ENCODE results near the gene BAIAP2. TPM values are rescaled to one million over a fixed set of nuclear protein-coding genes. Genes with fewer than 3 reads are reported as not detected.
A peak's percentile ranks its signal among the peaks of the same experiment; 100 is the strongest.
"Not testable (repeated sequence)": the region's sequence is repeated elsewhere in the genome, so short reads cannot be mapped to it uniquely, and the experiment has no call there.

BAIAP2 gene
- total RNA-seq, 1 donor from 2014 or later: 111 TPM

DNA sequence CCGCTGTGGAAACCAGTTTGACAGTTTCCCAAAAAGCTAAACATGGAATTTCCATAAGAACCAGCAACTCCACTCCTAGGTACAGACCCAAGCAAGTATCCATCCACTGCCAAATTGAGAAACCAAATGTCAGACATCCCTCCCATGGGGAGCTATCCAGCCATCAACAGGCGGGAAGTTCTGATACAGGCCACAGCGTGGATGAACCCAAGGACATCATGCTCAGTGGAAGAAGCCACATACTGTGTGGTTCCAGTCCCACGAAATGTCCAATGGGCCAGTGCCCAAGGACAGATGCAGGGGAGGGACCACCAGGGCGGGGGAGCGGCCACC is 12.6 kb upstream of the BAIAP2 start:
- no peak for ATAC-seq

DNA sequence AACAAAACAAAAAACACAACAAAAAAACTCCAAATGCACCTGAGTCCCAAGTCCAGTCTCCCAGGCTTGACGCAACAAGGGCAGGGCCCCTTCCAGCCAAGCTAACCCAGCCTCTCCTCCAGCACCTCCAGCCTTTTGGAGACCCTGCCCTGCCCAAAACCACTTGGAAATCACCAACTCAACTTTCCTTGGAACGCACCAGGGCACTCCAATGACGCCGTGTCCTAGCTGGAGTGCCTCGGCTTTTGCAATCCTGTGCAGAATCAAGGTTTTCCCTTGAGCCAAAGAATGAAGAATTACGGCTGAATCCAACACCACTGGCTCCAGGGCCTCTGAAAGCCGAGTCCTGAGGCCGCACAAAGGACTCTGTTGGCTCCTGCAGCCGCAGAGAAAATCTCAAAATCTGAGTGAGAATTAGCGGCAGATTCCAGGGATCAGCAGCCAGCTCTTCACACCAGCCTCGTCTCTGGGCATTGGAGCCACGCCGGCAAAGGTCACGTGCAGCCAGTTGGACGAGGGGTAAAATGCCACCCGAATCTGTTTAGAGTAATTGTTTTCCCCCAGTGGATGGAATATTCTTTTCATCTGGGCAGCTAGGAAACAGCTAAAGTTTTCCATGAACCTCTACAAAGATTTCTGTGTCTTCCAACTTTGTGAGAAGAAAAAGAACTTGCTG is 9.7 kb upstream of the BAIAP2 start:
- no peak for ATAC-seq

DNA sequence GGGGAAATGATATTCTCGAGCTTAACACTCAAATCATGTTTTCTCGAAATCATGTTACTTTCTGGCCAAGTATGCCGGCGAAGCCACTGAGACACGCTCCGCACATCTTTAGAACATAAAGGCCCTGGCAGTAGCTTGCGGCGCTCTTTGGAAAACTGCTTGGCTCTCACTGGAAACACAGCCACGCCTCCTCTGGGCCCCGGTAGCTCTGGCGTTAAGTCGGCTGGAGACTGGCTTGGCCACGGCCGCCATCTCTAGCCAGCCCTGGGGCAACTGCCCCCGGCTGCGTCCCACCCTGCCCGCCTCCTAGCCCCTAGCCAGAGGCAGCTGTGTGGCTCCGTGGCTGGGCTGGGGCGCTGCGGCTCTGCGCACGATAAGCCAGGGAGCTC is 9.2 kb upstream of the BAIAP2 start:
- ATAC-seq: no peak

DNA sequence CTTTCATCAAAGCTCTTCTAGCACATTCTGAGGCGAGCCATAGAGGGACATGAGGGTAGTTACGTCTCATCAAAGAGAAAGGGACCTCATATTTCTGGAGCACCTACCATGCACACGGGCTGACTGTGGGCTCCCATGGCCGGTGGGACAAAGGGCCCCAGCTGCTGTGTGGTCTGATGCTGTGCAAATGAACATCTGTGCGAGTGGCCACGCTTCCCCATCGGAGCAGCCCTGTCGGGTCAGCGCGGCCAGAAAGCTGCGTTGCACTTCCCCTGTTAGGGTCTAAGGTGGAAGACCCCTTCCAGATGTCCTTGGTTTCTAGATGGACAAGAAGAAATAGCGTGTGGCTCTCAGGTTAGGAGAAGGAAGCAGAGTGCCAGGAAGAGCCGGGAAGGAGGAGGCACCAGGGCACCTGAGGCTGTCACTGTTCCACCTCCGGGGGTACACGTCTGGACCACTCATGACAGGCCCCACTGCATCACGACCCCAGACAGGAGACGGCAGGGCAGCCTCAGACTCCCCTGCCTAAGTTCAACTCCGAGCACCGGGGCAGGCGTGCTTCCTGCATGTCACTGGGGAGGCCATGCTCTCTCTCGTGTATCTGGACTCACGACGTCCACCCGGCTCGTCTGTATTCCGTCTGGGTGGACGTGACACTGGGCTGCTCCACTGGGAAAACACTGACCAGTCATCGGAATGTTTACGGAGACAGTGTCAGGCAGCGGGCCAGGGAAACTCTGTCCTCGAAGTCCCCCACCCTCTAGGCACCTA is 8.5 kb upstream of the BAIAP2 start:
- no peak for ATAC-seq

DNA sequence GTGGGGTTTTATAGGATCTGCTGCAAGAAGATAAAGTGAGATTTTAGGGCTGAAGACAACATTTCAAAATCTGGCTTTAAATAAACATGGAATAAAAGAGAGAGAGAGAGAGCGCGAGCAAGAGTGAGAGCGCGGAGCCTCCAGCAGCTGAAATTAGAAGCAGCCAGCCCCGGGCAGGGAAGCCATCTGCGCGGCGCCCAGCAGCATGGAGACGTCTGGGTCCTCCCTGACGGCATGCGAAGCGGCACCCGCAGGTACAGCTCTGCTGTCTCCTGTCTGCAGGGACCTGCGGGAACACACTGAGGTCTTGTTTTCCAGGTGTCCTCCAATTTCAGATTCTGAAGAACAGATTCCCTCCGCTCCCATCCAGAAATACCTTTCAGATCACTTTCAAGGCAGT is 7.9 kb upstream of the BAIAP2 start:
- no peak for ATAC-seq

DNA sequence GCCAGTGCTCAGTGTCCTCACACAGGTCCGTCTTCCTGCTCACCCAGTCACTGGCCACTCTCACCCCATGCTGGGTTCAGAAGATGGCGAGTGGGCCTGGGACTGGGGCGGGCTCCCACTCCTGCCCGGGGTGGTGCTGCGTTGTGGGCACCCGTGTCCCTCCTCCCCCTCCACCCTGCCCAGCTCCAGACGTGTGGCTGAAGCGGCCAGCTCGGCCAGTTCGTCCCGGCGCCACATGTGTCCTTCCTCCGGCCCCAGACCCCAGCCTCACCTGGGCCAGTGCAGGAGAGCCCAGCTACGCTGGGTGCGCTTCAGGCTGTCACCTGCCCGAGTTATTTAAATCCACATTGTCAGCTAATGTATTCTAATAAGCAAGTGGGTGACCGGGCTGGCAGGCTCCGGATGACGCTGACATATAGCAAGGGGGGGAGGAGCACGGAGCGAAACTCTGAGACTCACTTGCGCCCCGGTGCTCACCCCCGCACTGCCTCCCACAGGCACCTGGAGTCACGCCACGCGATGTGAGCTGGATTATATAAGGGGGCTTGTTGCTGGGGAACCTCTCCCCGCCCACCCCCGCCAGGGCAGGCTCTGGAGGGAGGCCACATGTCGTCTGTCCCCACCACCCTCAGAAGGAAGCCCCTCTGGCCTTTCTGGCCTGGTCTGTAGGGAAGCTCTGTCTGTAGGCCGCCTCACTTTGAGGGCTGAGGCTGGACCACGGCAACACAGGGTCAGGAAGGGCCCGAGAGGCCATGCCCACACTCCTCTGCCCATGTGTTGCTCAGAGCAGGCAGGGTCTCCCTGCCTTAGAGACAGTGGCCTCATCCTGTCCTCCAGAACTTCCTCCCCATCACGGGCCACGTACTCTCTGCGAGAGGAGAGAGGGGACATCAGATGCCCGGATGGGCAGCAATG is 7.1 kb upstream of the BAIAP2 start:
- peak; percentile 50 for ATAC-seq

DNA sequence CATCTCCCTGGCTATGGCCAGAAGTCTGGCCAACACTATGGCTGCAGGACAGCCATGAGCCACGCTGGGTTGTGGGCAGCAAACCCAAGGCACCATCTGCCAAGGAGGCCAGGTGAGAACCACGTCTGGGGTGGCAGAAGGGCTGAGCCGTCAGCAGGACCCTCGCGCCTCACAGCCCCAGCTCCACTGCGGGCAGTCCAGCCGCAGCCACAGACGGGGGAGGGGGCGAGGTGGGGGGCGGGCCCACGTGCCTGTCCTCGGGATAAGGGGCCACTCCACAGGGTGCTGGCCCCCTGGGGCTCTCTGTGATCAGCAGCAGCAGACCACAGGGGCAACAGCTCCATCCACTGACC is 6.5 kb upstream of the BAIAP2 start:
- no peak for ATAC-seq

DNA sequence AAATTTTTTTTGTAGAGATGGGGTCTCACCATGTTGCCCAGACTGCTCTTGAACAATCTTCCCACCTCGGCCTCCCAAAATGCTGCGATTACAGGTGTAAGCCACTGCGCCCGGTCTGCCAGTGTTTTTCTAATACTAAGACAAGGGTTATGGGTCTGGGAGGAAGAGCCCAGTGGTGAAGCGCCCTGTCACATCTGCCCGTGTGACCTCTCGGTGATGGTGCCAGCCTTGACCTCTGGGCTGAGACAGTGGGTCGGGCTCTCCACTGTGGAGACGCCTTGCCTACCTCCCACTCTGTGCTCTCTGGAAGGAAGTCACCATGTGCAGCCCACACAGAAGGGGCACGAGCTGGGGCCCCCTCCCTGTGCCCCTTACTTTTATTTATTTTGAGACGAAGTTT is 5.1 kb upstream of the BAIAP2 start:
- no peak for ATAC-seq

DNA sequence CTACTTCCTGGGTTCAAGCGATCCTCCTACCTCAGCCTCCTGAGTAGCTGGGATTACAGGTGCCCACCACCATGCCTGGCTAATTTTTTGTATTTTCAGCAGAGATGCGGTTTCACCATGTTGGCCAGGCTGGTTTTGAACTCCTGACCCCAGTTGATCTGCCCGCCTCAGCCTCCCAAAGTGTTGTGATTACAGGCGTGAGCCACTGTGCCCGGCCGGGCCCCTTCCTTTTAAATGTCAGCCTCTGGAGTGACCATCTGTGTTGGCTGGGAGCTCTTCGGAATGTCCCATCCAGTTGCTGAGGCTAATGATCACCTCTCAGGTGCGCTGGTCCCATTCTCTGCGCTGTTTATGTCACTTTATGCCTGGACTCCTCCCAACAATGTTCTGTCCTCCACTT is 4.6 kb upstream of the BAIAP2 start:
- ATAC-seq: not testable (repeated sequence)

DNA sequence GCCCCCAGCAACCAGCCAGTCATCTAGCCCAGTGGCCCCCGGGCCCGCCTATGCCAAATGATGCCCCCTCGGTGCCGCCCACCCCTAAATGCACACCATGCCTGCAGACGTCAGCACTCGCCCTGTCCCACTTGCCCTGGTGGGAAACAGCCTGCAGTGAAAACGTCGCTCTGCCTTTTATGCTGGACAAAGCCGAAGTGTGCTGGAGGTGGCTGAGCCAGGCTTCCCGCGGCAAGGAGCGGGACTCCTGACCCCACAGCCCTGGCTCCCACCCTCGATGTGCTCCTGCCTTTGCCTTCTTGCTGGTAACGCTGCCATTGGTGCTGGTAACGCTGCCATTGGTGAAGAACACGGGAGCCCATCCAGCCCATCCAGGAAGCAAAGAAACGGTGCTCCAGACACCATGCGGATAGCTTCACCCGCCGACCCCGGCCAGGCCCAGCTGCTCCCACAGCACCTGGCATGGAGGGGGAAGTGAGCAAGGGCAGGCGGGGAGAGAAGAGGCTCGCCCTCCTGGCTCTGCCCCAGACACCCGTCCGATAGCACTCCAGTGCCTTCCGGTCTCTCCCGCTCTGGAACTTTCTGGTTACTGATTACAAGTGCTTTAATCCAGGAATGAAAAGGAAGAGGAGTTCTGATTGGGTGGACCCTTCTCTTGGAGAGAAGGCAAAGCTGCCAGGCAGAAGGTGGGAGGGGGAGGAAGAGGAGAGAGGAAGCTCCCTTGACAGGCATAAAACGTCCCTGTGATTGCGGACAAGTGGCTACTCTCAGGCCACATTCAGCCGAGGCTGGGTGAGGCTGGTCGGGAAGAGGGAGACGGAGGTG is 4.0 kb upstream of the BAIAP2 start:
- no peak for ATAC-seq

DNA sequence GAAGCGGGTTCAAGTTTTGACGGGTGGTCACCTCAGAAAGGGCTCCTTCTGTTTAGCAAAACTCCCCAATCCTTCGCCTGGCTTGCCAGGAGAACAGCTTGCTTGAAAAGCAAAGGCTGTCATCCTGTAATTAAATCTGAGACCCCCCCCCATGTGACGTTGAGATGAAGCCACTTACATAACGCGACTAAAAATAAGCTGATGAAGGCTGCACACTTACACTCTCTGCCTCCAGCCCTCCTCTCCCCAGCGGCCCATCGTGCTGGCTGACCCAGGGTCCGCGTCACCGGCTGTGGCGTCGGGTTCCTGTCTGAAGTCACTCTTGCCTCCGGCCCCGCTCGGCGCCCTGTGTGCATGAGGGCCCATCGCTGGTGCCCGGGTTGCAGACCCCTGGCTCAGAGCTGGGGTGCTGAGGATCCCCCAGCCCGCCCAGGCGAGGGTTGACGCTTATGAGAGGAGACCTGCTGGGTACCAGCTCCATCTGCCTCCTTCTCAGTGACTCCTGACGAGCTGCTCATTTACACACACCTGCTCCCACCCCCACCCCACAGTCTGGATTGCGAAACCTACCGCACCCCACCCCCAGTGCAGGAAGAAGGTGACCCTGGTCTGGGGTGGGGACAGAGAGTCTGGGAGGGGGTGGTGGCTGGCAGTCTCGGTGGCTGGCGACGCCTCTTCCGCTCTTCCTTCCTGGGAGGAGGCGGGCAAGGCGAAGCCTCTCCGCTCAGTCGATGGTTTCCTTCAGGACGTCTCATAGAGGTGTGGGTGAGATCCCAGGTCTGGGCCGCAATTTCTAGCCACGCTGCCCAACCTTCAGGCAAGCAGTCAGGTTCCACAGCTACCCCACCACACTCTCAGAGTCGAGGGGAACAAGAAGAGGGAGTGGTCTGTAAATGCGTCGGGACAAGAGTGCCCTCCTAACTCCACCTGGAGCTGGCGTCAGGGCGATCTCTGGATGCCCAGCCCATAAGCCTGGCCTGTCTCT is 3.1 kb upstream of the BAIAP2 start:
- ATAC-seq: no peak

DNA sequence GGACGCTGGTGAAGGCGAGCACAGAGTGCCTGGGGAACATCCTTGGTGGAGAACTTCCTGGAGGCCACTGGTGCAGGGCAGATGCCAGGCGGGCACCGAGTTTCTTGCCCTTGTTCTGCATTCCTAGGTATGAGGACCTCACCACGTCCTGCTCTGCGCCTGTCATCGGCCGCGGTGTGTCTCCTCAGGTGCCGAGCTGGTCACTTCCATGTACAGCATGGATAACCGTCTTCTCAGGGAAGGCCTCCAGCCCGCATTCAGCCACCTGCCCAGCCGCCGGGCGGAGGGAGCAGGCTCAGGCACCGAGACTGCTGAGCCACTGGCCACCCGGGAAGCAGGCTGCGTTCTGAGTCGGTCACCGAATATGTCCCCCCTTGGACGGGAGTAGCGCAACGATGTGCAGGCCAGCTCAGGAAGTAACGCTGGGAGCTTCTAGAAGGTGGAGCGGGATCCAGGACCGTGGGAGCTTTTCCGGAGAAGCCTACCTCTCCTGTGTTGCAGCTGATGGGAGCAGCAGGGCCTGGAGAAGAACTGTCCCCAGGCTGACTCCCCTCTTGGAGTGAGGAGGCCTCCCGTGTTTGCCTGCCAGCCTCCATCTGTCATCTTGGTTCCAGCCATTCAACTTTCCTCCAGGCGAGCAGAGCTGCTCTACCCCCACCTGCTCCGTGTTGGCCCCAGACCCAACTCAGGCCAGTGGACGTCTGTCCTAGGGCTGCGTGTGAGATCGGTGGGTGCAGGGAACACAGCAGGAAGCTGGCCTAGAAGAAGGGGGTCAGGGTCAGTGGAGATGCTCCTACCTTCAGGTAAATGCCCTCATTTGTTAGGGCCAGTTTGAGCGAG is 2.1 kb upstream of the BAIAP2 start:
- ATAC-seq: no peak

DNA sequence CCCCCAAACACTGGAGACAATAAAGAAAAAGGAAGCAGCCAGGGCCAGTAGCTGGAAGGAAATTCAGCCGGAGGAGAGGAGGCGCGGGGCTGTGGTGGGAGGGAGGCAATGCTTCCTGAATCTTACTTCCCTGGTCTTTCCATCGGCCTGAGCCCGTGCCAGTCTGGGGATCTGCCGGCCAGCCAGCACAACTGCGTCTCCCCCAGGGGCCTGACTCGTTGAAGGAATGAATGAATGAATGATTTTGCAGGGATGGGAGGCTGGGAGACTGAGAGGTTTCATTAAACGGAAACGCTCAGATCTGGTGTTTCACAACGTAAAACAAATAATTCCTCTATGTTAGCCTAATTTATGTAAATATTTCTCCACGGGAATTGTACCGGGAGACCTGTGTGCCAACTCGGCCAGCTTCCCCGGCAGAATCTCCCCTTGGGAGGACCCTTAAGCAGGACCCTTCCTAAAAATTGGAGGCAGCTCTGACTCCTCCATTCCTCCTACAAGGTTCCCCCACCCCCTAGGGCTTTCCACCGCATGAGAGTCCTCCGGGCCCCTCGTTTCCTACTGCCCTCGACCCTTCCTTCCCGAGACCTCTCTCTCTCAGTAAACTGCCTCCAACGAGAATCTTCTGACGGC is 1.3 kb upstream of the BAIAP2 start:
- no peak for ATAC-seq

DNA sequence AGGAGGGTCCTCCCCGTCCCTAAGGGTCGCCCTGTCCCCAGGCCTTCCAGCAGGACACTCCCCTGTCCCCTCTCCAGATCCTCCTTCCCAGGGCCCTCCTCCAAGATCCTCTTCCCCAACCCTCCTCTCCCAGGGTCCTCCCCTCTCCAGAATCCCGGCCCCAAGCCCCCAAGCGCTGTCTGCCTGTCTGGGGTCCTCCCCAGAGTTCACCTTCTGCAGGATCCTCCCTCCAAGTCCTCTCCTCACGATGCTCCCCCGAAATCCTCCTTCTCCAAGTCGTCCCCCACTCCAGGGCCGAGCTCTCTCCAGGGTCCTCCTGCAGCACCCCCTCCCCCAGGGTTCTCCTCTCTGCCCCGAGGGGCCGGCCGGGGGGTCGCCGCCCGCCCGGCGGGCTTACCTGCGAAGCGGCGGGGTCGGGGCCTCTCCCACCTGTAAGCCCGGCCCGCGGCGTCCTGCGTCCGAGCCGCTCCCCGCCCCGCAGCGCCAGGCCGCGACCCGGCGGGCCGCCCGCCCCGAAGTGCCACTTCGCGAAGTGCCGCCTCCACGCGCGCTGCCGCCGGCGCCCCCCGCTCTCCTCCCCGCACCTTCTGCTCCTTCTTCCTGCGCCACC is 678 bp upstream of the BAIAP2 start:
- ATAC-seq: no peak

DNA sequence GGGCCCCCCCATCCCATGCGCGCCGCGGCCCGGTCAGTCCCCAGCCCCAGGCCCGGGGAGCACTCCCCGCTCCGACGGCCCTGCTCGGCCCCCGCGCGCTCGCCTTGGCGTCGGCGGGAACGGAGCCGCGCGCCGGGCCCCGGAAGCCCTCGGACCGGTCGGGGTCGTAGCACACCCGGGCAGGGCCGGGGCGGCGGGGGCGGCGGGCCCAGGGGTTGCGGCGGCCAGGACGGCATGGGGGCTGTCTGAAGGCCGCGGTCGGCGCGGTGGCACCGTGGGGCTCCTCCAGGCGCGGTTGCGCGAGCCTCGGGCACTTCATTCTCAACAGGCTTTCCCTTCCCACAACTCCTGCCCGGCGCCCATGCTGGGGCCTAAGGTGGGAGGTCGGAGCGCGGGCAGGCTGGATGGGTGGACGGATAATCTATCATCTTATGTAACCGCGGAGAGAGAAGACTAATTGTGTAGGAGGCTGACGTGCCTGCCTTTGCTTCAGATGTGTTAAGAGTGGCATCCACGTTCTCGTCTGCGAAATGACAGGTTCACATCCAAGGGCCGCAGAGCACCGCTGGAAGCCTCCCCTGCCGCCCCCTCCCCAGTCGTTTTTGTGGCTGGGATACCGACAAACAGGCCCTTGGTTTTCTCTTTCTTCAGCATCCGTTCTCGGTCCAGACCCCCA is 708 bp downstream of the BAIAP2 start:
- no peak for ATAC-seq

DNA sequence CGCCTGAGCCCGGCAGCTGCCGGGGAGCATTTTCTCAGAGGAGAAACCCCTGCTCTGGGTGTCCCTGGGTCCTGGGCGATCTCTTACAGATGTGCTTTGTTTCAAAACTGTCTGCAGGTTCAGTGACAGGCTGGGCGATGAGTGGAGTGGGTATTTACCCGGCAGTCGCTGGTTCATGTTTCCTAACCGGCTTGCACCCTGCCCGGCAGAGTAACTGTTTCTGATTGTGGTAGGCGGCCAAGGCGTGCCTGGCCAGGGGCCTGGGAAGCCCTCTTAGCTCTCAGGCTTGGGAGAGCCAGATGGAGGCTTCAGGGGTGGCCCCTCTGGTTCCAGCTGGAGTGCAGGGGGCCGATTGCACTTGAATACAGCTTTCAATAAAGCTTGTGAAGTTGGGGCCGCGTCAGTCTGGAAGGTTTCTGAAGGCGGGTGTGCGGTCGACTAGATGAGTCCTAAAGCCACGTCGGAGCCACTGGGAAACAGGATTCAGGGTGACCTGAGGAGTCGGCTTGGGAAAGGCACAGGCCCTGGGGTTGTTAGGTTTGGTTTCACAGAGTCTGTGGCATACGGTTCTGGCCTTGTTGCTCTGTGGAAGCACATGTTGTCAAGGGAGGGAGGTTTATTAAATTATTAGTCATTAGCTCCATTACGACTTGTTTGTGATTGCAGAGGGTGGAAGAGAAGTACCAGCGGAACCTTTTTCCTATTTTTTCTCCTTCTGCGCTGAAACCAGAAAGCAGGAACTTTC is 1.4 kb downstream of the BAIAP2 start:
- no peak for ATAC-seq

DNA sequence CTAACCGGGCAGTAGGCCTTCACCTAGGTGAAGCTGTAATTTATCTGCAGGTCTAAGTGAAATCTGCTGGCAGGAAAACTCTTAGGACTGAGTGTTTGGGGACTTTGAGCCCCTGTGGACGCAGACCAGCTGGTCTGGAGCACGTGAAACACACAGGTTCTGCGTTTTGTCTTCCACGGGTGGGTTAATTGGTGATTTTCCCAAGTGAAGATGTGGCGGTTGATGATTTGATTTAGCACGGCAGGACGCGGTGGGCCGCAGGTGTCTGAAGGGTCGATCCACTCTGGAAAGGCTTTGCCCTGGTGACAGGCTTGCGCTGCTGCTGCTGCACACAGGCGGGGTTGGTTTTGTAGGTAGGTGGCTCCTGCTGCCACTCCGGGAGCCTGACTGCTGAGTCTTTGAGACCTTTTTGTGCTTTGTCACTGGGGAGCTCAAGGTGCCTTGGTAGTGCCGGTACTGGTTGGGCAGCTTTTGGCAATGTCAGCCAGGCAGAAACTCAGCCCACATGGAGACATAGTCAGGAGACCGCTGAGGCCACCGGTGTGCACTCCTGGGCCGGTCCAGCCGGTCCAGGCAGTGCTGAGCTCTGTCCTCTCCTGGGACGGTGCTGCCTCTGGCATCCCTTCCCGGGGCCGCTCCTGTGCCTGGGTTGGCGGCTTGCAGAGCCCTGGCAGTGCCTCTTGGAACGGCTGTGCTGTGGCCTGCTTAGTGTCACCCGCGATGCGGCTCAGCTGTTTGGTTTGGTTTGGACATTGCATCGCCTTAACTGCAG is 2.3 kb downstream of the BAIAP2 start:
- peak; percentile 79 for ATAC-seq

Data from esophagus mucosa (tissue), 1 donor.